KOPT-K1 (cell line): Measurements from ENCODE around the gene SNCAIP.
"Not testable (repeated sequence)": the region's sequence is repeated elsewhere in the genome, so short reads cannot be mapped to it uniquely, and the experiment has no call there.

Experiments
- H3K27ac ChIP-seq: fragments of 200-600 bp; sonication (generic); 2 replicates; pipeline ENCODE4 v1.5.1; 2016; ENCODE audit warnings: antibody characterized with exemption, mild to moderate bottlenecking, low read depth, low read length; ENCODE audit not compliant: poor library complexity, severe bottlenecking
- H3K36me3 ChIP-seq: fragments of 200-600 bp; sonication (generic); 2 replicates; pipeline ENCODE4 v1.5.1; 2017; ENCODE audit warnings: antibody characterized with exemption, mild to moderate bottlenecking, low read length, moderate library complexity; ENCODE audit not compliant: insufficient read depth
- H3K9me3 ChIP-seq: fragments of 200-600 bp; sonication (generic); 2 replicates; pipeline ENCODE4 v1.5.1; 2017; ENCODE audit warnings: antibody characterized with exemption, low read length, mild to moderate bottlenecking; ENCODE audit not compliant: insufficient read depth, poor library complexity, severe bottlenecking

The SNCAIP gene

GRCh38 chr5:122332599-122333555 is 20.8 kb downstream of the SNCAIP start:
- Histone ChIP-seq H3K36me3 (no peaks in the 10 kb centered on the region), H3K27ac (no peak overlapping the region), H3K9me3 (no peaks in the 10 kb centered on the region)

DNA sequence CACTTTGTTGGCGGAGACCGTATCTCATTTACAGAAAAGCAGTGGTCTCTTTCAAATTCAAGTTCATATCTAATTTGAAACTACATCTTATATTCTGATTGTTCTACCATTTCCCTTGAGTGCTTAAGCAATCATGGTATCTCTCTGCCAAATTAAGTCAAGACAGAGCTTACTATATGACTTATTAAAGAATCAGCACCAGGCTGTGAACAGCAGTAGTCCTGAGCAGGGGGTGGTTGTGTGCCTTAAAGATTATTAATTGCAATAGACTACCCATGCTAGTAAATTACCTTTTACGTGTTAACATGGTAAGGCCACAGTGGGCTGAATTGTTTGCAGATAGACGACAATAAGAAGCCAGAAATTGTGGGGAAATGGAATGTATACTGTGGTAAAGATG is 21.5 kb downstream of the SNCAIP start:
- H3K36me3 ChIP-seq = no peaks in the 10 kb centered on the region
- no peak overlapping the region for H3K27ac ChIP-seq
- H3K9me3 ChIP-seq = no peaks in the 10 kb centered on the region

DNA sequence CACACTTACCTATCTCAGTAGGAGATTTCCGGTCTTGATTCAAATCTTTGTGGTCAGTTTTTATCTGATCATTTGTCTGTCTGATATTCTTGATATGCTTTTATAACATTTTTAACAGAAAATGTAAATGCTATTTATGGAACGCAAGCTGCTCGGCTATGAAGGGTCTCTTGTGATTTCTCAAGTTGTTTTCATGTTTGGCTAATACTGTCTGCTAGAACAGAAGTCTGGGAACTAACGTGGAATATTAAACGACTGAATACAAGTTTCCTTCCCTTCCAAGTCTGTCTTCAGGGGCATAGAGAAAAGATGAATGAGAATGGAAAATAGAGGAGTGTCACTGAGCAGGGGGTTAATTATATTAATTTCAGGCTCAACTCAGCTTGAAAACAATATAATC is 27.6 kb downstream of the SNCAIP start:
- H3K9me3 ChIP-seq = no peaks in the 10 kb centered on the region
- H3K36me3 ChIP-seq = no peaks in the 10 kb centered on the region
- H3K27ac ChIP-seq = no peak overlapping the region

DNA sequence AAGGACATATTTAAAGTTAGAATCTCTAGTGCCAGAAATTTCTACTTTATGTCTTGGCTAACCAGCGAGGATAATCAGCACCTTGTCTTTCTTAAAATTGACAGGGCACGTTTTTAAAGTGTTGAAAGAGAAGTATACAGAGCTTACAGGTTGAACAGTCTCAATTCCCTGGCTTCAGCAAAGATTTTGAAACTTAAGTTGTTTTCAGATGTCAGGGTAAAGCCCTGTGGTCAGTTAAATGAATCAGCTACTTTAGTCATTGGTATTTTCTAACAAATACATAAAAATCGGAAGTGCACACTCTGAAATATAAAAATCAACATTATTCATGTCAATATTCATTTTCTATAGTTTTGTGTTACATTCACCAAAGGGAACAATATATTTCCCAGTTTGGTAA is 29.1 kb downstream of the SNCAIP start:
- H3K27ac ChIP-seq = no peak overlapping the region
- no peaks in the 10 kb centered on the region for H3K36me3 ChIP-seq
- no peaks in the 10 kb centered on the region for H3K9me3 ChIP-seq

- Histone ChIP-seq H3K27ac (no peak overlapping the region), H3K36me3 (no peaks in the 10 kb centered on the region), H3K9me3 (no peaks in the 10 kb centered on the region)
These were observed 30.2 kb downstream of the SNCAIP start for GRCh38 chr5:122342256-122342655.

GRCh38 chr5:122346897-122347581 is 35.0 kb downstream of the SNCAIP start:
- Histone ChIP-seq H3K27ac (no peak overlapping the region), H3K9me3 (no peaks in the 10 kb centered on the region), H3K36me3 (no peaks in the 10 kb centered on the region)

GRCh38 chr5:122350496-122350895 is 38.5 kb downstream of the SNCAIP start:
- Histone ChIP-seq H3K9me3 (no peaks in the 10 kb centered on the region), H3K36me3 (no peaks in the 10 kb centered on the region), H3K27ac (no peak overlapping the region)

DNA sequence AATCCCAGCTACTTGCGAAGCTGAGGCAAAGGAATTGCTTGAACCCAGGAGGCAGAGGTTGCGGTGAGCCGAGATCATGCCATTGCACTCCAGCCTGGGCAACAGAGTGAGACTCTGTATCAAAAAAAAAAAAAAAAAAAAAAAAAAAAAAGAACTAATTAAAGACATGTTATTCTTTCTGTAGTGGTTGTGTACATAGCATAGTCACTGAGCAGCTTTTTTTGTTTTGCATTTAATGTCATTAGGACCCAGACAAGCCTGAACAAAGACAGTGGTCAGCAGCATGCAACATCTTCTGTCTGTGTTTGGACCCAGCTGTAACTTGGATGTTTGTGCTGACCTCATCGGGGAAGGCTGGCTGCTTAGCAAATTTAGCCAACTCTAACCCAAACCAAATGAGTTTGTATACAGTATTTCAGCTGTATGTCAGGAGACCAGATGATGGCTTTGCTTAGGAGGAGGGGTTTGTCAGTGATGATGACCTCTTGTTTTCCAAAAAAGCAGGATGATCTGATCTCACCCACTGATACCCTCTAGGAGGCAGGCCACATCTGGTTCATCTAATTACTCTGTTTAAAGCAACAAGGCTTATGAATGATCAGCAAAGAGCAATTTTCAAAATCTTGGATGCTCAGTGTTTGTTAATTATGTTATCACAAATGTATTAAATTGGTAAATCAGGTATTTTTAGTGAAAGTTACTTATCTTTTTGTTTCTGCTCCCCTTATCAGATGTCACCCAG is 39.5 kb downstream of the SNCAIP start:
- no peaks in the 10 kb centered on the region for H3K9me3 ChIP-seq
- H3K27ac ChIP-seq = no peak overlapping the region
- H3K36me3 ChIP-seq = no peaks in the 10 kb centered on the region

DNA sequence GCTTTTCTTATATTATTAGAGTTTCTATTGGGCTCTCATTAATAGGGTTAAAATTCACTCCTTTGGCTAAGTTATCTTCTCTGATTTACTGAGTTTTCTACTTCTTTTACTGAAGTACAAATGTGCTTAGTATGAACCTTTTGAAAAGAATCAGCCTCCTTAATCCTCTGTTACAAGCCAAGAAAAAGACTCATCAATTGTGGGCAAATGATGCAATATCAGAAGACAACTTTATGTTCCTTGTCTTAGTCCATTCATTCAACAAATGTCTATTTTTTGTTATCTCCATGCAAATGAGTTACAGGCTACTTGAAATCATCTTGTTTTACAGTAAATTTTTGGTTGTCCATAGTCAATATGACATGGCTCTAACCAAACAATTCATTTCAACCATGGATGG is 40.3 kb downstream of the SNCAIP start:
- H3K27ac ChIP-seq = no peak overlapping the region
- H3K9me3 ChIP-seq = no peaks in the 10 kb centered on the region
- no peaks in the 10 kb centered on the region for H3K36me3 ChIP-seq

- not testable (repeated sequence) for H3K27ac ChIP-seq, H3K36me3 ChIP-seq, H3K9me3 ChIP-seq
These were observed 41.3 kb downstream of the SNCAIP start for GRCh38 chr5:122353361-122353760.

GRCh38 chr5:122354293-122354692 is 42.3 kb downstream of the SNCAIP start:
- H3K36me3 ChIP-seq = no peaks in the 10 kb centered on the region
- H3K9me3 ChIP-seq = no peaks in the 10 kb centered on the region
- H3K27ac ChIP-seq = no peak overlapping the region

DNA sequence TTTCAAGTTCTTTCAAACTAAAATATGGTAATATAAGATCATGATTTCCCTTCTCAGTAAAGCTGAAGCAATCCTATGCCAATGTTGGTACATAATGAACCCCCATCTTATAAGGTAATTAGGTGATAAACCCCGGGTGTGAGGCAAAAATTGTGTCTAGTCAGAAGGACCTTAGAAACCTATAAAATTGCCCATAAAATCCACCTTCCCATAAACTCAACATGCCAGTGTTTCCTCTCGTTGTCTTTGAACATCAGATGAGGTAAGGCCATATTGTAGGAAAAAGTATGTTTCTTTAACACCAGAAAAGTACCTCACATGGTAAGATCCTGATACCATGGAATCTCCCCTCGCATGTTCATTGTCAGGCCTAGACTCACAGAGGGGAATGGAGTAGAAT is 43.3 kb downstream of the SNCAIP start:
- Histone ChIP-seq H3K36me3 (no peaks in the 10 kb centered on the region), H3K27ac (no peak overlapping the region), H3K9me3 (no peaks in the 10 kb centered on the region)

DNA sequence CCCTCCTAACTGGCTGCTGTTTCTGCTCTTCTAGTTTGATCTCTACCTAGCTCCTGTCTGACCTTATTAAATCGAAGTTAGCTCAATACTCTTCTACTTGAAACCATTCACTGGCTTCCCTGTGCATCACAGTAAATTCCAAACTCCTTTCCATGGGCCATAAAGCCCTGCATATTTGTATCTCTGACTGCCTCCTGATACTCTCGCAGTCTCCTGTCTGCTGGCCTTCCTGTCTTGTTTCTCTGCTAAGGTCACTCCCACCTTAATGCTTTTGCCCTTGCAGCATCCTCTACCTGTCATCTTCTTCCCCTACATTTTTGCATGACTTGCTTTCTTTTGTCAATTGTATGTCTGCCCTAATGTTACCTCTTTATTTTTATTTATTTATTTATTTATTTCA is 44.8 kb downstream of the SNCAIP start:
- Histone ChIP-seq H3K36me3 (no peaks in the 10 kb centered on the region), H3K9me3 (no peaks in the 10 kb centered on the region)

DNA sequence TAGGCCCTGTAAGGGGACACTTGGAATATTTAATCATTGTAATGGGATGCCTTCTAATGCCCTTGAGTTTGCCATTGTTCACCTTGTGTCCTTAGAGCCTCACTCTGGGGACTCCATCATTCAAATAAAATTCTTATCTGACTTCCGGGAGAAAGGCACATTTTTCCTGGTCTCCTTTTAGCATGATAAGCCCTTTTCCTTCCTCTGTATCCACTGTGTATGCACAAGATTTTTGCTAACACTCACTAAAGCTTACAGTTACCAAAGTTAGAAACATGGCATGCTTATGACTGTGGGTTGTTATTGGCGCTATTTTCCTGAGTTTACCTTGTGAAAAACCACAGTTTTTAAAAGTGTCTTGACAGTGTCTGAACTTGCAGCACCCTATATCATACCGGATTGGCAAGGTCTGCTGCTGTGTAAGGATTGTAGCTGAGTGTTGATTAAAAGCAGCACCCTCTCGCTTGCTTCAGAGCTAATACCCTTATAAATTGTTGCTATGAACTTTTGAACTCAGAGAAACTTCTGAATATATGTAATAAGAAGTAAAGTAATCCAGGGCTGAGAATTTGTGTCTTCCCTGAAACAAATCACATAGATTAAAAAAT is 46.4 kb downstream of the SNCAIP start:
- Histone ChIP-seq H3K36me3 (no peaks in the 10 kb centered on the region), H3K27ac (no peak overlapping the region), H3K9me3 (no peaks in the 10 kb centered on the region)

More for the DNA sequence above, 44.8 kb downstream of the SNCAIP start:
- no peak overlapping the region for H3K27ac ChIP-seq

- Histone ChIP-seq H3K27ac (no peak overlapping the region), H3K9me3 (no peaks in the 10 kb centered on the region), H3K36me3 (no peaks in the 10 kb centered on the region)
These were observed 50.3 kb downstream of the SNCAIP start for GRCh38 chr5:122362361-122362760.
